Measurements from ENCODE around the gene BTN2A1. TPM values are rescaled to one million over a fixed set of nuclear protein-coding genes. Genes with fewer than 3 reads are reported as not detected.

The BTN2A1 gene
- total and polyA plus RNA-seq, 9 of the 15 experiments (the other 6 are each of a cell fraction or from before 2014, with no cell fraction given): 6.7 to 22.1 (median 16.4) TPM

DNA sequence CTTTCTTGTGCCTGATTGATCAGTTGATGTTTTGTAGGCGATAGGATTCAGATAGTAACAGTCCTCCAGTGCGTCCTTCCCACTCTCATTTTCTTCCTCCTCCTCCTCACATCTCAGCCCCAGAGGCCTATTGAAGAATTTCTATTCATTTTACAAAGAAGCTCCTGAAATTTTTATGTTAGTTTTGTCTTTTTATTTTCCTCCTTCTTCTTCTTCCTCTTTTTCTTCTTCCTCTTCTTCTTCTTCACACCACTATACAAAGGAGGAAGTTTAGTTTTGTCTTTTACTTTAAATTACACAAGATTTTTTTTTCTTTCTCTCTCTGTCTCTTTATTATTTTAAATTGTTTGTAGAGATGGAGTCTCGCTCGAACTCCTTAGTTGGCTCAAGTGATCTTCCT, 19.1 kb downstream of the BTN2A1 start:
- no peaks in the 10 kb centered on the region for H4K20me1 ChIP-seq (replicated peaks; ENCODE audit: control insufficient read depth, insufficient read depth, low read length)
- in situ Hi-C loops (cut with MboI) (no loop called here), intact Hi-C loops (cut with micrococcal nuclease) (no loop called here)
- H2AFZ ChIP-seq (ENCODE audit: low read depth, low read length): peak overlapping the region; percentile 83; the same call in 1 of the 2 replicates
- H3K4me3 ChIP-seq: no peak overlapping the region
- no peaks in the 10 kb centered on the region for H3K27me3 ChIP-seq (ENCODE audit: control insufficient read depth in 2 of 2, insufficient read depth in 2 of 2, low read length in 2 of 2)
- TF ChIP-seq DIDO1 (tag; IDR thresholded peaks at IDR 0.05; ENCODE audit: low read depth) (no peak), PRPF4 (IDR thresholded peaks at IDR 0.05; ENCODE audit: insufficient read depth, low read depth, low read length, poor library complexity, severe bottlenecking) (no peak), NCOA6 (IDR thresholded peaks at IDR 0.05) (no peak), NFIC (IDR thresholded peaks at IDR 0.05) (no peak), RBM39 (optimal IDR thresholded peaks at IDR 0.05; ENCODE audit: low read depth, low read length) (peak; percentile 50), ZNF512 (tag; IDR thresholded peaks at IDR 0.05) (peak; percentile 52; the same call in 1 of the 2 replicates), ZNF695 (CRISPR knock-in tag; IDR thresholded peaks at IDR 0.05) (no peak), KAT8 (IDR thresholded peaks at IDR 0.05; ENCODE audit: low read depth) (no peak), ZFP1 (CRISPR knock-in tag; IDR thresholded peaks at IDR 0.05) (no peak), OTX1 (CRISPR knock-in tag; IDR thresholded peaks at IDR 0.05) (no peak), NEUROD1 (IDR thresholded peaks at IDR 0.05; ENCODE audit: borderline replicate concordance, low read depth, low read length, partially characterized antibody) (no peak)
- no peaks in the 10 kb centered on the region for H3K79me2 ChIP-seq (ENCODE audit: control insufficient read depth, insufficient read depth, low read length)
- peaks cover 32 to 56% of the 10 kb centered on the region in 2 experiments for H3K4me1 ChIP-seq (replicated peaks in 1 of 2; ENCODE audit: control insufficient read depth in 2 of 2, insufficient read depth in 2 of 2, low read length in 2 of 2)
- H3K9ac ChIP-seq (ENCODE audit: insufficient read depth in 1 of 2, low read depth in 2 of 2, low read length in 2 of 2): peak overlapping the region in 1 of 2 experiments; percentile 17; a peak in 1 of 4 replicates
- CTCF ChIA-PET (ENCODE audit: low intra/inter-chr PET ratio): no interaction called here
- H3K9me3 ChIP-seq (replicated peaks; ENCODE audit: control insufficient read depth, insufficient read depth, low read depth, low read length): 0 out of 2 replicates have a peak, but pooled peaks cover 6% of the 10 kb centered on the region
- no peak overlapping the region for H3K4me2 ChIP-seq (ENCODE audit: insufficient read depth, low read length)
- FAIRE-seq: no peak
- POLR2A ChIA-PET: interaction anchor here (0.6 to 1.7 kb wide), 4 partner anchors 12 to 260 kb away, joined by 3 to 5 read pairs (median 4); a partner anchor contains a TSS
- BruUV-seq (replicated peaks): no TSS peak
- H3K27ac ChIP-seq (ENCODE audit: extremely low read depth, low read depth, low read length): no peak overlapping the region
- peak in 1 of 4 experiments; percentile 24 for DNase-seq (ENCODE audit: extremely low read depth in 1 of 4, low spot score in 3 of 4)
- no peaks in the 10 kb centered on the region for H3K36me3 ChIP-seq (ENCODE audit: control insufficient read depth, insufficient read depth, low read length)
- no peaks in the 10 kb centered on the region for H3K9me1 ChIP-seq (ENCODE audit: control insufficient read depth, insufficient read depth, low read length)
- 55% methylated on average over 2 of the region's 4 CpGs for WGBS (ENCODE audit: insufficient coverage, low coverage, missing lambda C conversion rate)
- no peak for ATAC-seq
